H9 (cell line): ENCODE measurements around the gene NMUR1. TPM values are rescaled to one million over a fixed set of nuclear protein-coding genes. Genes with fewer than 3 reads are reported as not detected.

ENCODE experiments used
- DNase-seq: peaks from one replicate; pipeline ENCODE4 v3.0.0-alpha.2; 2017
- H2AFZ ChIP-seq: one replicate; pipeline ENCODE4 v1.6.1; 2013; ENCODE audit warnings: mild to moderate bottlenecking, low read length, control low read depth, moderate library complexity
- H2AK5ac ChIP-seq: 2 replicates; pipeline ENCODE4 v1.6.1; 2013; ENCODE audit warnings: low read length, control low read depth, mixed read lengths; ENCODE audit not compliant: insufficient read length
- H2BK120ac ChIP-seq: one replicate; pipeline ENCODE4 v1.6.1; 2013; ENCODE audit warnings: low read depth, mild to moderate bottlenecking, low read length, control low read depth, inconsistent platforms; ENCODE audit not compliant: poor library complexity, severe bottlenecking
- H2BK12ac ChIP-seq: 2 replicates; pipeline ENCODE4 v1.6.1; 2013; ENCODE audit warnings: low read length, control low read depth, mixed read lengths, low read depth; ENCODE audit not compliant: insufficient read length
- H2BK15ac ChIP-seq: 2 replicates; pipeline ENCODE4 v1.6.1; 2013; ENCODE audit warnings: low read depth, low read length, control low read depth
- H2BK20ac ChIP-seq: one replicate; pipeline ENCODE4 v1.6.1; 2013; ENCODE audit warnings: low read depth, mild to moderate bottlenecking, low read length, control low read depth, inconsistent platforms; ENCODE audit not compliant: poor library complexity, severe bottlenecking
- H2BK5ac ChIP-seq: 2 replicates; pipeline ENCODE4 v1.6.1; 2013; ENCODE audit warnings: low read length, control low read depth, mixed read lengths; ENCODE audit not compliant: insufficient read length
- H3K14ac ChIP-seq: 2 replicates; pipeline ENCODE4 v1.6.1; 2013; ENCODE audit warnings: low read length, control low read depth; ENCODE audit not compliant: insufficient read depth
- H3K18ac ChIP-seq: 2 replicates; pipeline ENCODE4 v1.6.1; 2013; ENCODE audit warnings: low read depth, mild to moderate bottlenecking, mixed read lengths, low read length, control low read depth; ENCODE audit not compliant: insufficient read length
- H3K23ac ChIP-seq: 2 replicates; pipeline ENCODE4 v1.6.1; 2013; ENCODE audit warnings: low read length, control low read depth, mixed read lengths, low read depth; ENCODE audit not compliant: insufficient read length
- H3K23me2 ChIP-seq: 2 replicates; pipeline ENCODE4 v1.6.1; 2013; ENCODE audit warnings: low read depth, mild to moderate bottlenecking, mixed read lengths, low read length, control low read depth; ENCODE audit not compliant: insufficient read length, poor library complexity, severe bottlenecking
- H3K27ac ChIP-seq: 2 replicates; pipeline ENCODE4 v1.5.1; 2013; ENCODE audit warnings: low read length, control low read depth, mixed read lengths, low read depth; ENCODE audit not compliant: insufficient read length
- H3K27me3 ChIP-seq: 2 replicates; pipeline ENCODE4 v1.6.1; 2013; ENCODE audit warnings: low read length, control low read depth, inconsistent platforms; ENCODE audit not compliant: insufficient read depth
- H3K4ac ChIP-seq: 2 replicates; pipeline ENCODE4 v1.6.1; 2013; ENCODE audit warnings: low read depth, mild to moderate bottlenecking, control low read depth, inconsistent platforms, low read length, moderate library complexity
- H3K4me1 ChIP-seq: 2 replicates; pipeline ENCODE4 v1.6.1; 2013; ENCODE audit warnings: low read length, control low read depth, inconsistent platforms; ENCODE audit not compliant: insufficient read depth
- H3K4me2 ChIP-seq: 2 replicates; pipeline ENCODE4 v1.6.1; 2013; ENCODE audit warnings: low read length, control low read depth, mixed read lengths; ENCODE audit not compliant: insufficient read length, insufficient read depth
- H3K56ac ChIP-seq: 2 replicates; pipeline ENCODE4 v1.6.1; 2013; ENCODE audit warnings: low read depth, mild to moderate bottlenecking, mixed read lengths, low read length, control low read depth; ENCODE audit not compliant: insufficient read length
- H3K79me1 ChIP-seq: 2 replicates; pipeline ENCODE4 v1.6.1; 2013; ENCODE audit warnings: low read depth, mild to moderate bottlenecking, moderate library complexity, low read length, control low read depth, inconsistent platforms; ENCODE audit not compliant: insufficient read depth, poor library complexity, severe bottlenecking
- H3K79me2 ChIP-seq: 2 replicates; pipeline ENCODE4 v1.6.1; 2013; ENCODE audit warnings: low read length, control low read depth, inconsistent platforms; ENCODE audit not compliant: insufficient read depth
- H3K9ac ChIP-seq: 2 replicates; pipeline ENCODE4 v1.6.1; 2013; ENCODE audit warnings: low read length, control low read depth, mixed read lengths; ENCODE audit not compliant: insufficient read length; ENCODE audit errors: extremely low read depth
- H3K9me3 ChIP-seq: one replicate; pipeline ENCODE4 v1.6.1; 2013; ENCODE audit warnings: low read depth, low read length, inconsistent platforms; ENCODE audit not compliant: control insufficient read depth
- H3T11ph ChIP-seq: one replicate; pipeline ENCODE4 v1.6.1; 2013; ENCODE audit warnings: mild to moderate bottlenecking, low read length, control low read depth, inconsistent platforms
- H4K20me1 ChIP-seq: one replicate; pipeline ENCODE4 v1.6.1; 2013; ENCODE audit not compliant: control insufficient read depth, insufficient read length, insufficient read depth
- H4K5ac ChIP-seq: 2 replicates; pipeline ENCODE4 v1.6.1; 2013; ENCODE audit warnings: low read depth, mild to moderate bottlenecking, mixed read lengths, low read length, control low read depth; ENCODE audit not compliant: insufficient read length
- H4K8ac ChIP-seq: replicated peaks from 2 replicates; pipeline ENCODE4 v1.6.1; 2013; ENCODE audit warnings: low read length, control low read depth, mixed read lengths, low read depth; ENCODE audit not compliant: insufficient read length
- H4K91ac ChIP-seq: 2 replicates; pipeline ENCODE4 v1.6.1; 2013; ENCODE audit warnings: low read depth, mild to moderate bottlenecking, moderate library complexity, mixed read lengths, low read length, control low read depth; ENCODE audit not compliant: insufficient read length
- H3K27ac Mint-ChIP-seq, 3 experiments: 2 replicates in 2 of 3; 3 replicates in 1 of 3; pipeline ENCODE4 v1.8.0; 2020 to 2021; ENCODE audit warnings: mixed read lengths in 3 of 3, mild to moderate bottlenecking in 1 of 3, moderate library complexity in 1 of 3
- H3K27me3 Mint-ChIP-seq: 2 replicates; pipeline ENCODE4 v1.8.0; 2021; ENCODE audit warnings: low read depth, mild to moderate bottlenecking, moderate library complexity, mixed read lengths
- H3K36me3 Mint-ChIP-seq, 3 experiments: 2 replicates in 2 of 3; 3 replicates in 1 of 3; pipeline ENCODE4 v1.8.0; 2020 to 2021; ENCODE audit warnings: low read depth in 3 of 3, mixed read lengths in 3 of 3; ENCODE audit not compliant: insufficient read depth in 1 of 3
- H3K4me1 Mint-ChIP-seq, 2 experiments: 2 replicates each; pipeline ENCODE4 v1.8.0; 2020; ENCODE audit warnings: mixed read lengths in 2 of 2
- H3K4me3 Mint-ChIP-seq, 2 experiments: 2 replicates in 1 of 2; 3 replicates in 1 of 2; pipeline ENCODE4 v1.8.0; 2020 to 2021; ENCODE audit warnings: mild to moderate bottlenecking in 2 of 2, mixed read lengths in 2 of 2, moderate library complexity in 1 of 2
- H3K9me3 Mint-ChIP-seq, 2 experiments: 2 replicates in 1 of 2; 3 replicates in 1 of 2; pipeline ENCODE4 v1.8.0; 2020; ENCODE audit warnings: mild to moderate bottlenecking in 2 of 2, mixed read lengths in 2 of 2, moderate library complexity in 1 of 2
- WGBS: extraction: QIAGEN DNeasy Blood & Tissue Kit; methylation state at CpG from one replicate; pipeline ENCODE4 v1.1.7; 2013; ENCODE audit warnings: missing lambda C conversion rate, low lambda C conversion rate, mixed read lengths; ENCODE audit not compliant: insufficient read length; ENCODE audit errors: extremely low coverage; 5-methylcytosine and 5-hydroxymethylcytosine counted together
- total RNA-seq: library from RNA; stranded (reverse); gene quantifications from 2 replicates; pipeline ENCODE4 v1.2.1, GENCODE V29; 2021
- TF ChIP-seq, protein P1 (sequence below): fragments of 200-600 bp; sonication (generic); conservative IDR thresholded peaks from 3 replicates; pipeline ENCODE4 v1.8.0; 2021; ENCODE audit warnings: antibody characterized with exemption, mild to moderate bottlenecking

Gene NMUR1
- total RNA-seq, 1 experiment from 2014 or later = 0.20 TPM

DNA sequence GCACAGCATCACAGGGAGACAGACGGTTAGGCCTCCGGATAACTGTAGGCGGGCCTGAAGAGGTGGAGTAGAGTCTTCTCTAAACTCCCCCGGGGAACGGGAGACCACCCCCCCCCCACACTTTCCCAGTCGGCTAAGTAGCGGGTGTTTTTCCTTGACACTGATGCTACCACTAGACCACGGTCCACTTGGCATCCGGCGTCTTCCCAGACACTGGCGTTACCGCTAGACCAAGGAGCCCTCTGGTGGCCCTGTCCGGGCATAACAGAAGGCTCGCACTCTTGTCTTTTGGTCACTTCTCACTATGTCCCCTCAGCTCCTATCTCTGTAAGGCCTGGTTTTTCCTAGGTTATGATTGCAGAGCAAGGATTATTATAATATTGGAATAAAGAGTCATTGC lies 40.3 kb downstream of the NMUR1 start:
- Histone ChIP-seq H2BK5ac (no peak overlapping the region), H3K27ac (no peak overlapping the region), H2BK120ac (no peak overlapping the region), H3K23me2 (no peaks in the 10 kb centered on the region), H4K91ac (no peak overlapping the region), H3K79me1 (no peaks in the 10 kb centered on the region), H3K23ac (no peak overlapping the region), H2AK5ac (no peak overlapping the region), H3K4me1 (no peaks in the 10 kb centered on the region), H4K8ac (no peak overlapping the region), H4K5ac (no peak overlapping the region), H3K79me2 (no peaks in the 10 kb centered on the region), H3T11ph (no peak overlapping the region), H3K14ac (no peak overlapping the region), H3K27me3 (no peaks in the 10 kb centered on the region; the same call in 1 of the 2 replicates), H3K56ac (no peak overlapping the region), H2BK15ac (no peak overlapping the region), H4K20me1 (no peaks in the 10 kb centered on the region), H3K9me3 (peaks cover 6% of the 10 kb centered on the region), H2AFZ (no peak overlapping the region), H3K18ac (no peak overlapping the region), H3K4me2 (no peak overlapping the region), H2BK12ac (no peak overlapping the region), H3K9ac (no peak overlapping the region), H2BK20ac (no peak overlapping the region), H3K4ac (no peak overlapping the region)
- H3K27me3 Mint-ChIP-seq = peaks cover 4% of the 10 kb centered on the region; the same call in 1 of the 2 replicates
- WGBS = no CpG with 5 or more reads among the region's 14 CpGs
- peaks cover 21 to 24% of the 10 kb centered on the region in 2 experiments for H3K9me3 Mint-ChIP-seq
- H3K4me1 Mint-ChIP-seq = 0 out of 4 replicates have a peak, but pooled peaks cover 0 to 1% of the 10 kb centered on the region in 2 experiments
- TF ChIP-seq, protein P1, sequence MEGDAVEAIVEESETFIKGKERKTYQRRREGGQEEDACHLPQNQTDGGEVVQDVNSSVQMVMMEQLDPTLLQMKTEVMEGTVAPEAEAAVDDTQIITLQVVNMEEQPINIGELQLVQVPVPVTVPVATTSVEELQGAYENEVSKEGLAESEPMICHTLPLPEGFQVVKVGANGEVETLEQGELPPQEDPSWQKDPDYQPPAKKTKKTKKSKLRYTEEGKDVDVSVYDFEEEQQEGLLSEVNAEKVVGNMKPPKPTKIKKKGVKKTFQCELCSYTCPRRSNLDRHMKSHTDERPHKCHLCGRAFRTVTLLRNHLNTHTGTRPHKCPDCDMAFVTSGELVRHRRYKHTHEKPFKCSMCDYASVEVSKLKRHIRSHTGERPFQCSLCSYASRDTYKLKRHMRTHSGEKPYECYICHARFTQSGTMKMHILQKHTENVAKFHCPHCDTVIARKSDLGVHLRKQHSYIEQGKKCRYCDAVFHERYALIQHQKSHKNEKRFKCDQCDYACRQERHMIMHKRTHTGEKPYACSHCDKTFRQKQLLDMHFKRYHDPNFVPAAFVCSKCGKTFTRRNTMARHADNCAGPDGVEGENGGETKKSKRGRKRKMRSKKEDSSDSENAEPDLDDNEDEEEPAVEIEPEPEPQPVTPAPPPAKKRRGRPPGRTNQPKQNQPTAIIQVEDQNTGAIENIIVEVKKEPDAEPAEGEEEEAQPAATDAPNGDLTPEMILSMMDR = peak; percentile 71
- H3K4me3 Mint-ChIP-seq = no peak overlapping the region
- H3K27ac Mint-ChIP-seq = no peak overlapping the region
- H3K36me3 Mint-ChIP-seq = peaks cover 14 to 19% (median 18%) of the 10 kb centered on the region in 3 experiments
- no peak for DNase-seq
